HepG2 (cell line): ENCODE measurements around the gene RAB3B. TPM values are rescaled to one million over a fixed set of nuclear protein-coding genes. Genes with fewer than 3 reads are reported as not detected.

Experiments
- BCL6 ChIP-seq: IDR thresholded peaks from 2 replicates; pipeline ENCODE4 v1.6.1; 2016; ENCODE audit warnings: missing genetic modification reagents, missing compliant biosample characterization
- CBX5 ChIP-seq: sonication (generic); formaldehyde crosslinking; IDR thresholded peaks from 2 replicates; pipeline ENCODE4 v1.4.0; 2020; ENCODE audit warnings: missing genetic modification reagents, borderline replicate concordance
- CEBPG ChIP-seq: IDR thresholded peaks from 2 replicates; pipeline ENCODE4 v1.6.1; 2016
- CSRNP1 ChIP-seq: sonication (generic); formaldehyde crosslinking; IDR thresholded peaks from 2 replicates; pipeline ENCODE4 v1.8.1; 2023; ENCODE audit warnings: mild to moderate bottlenecking, missing genetic modification reagents
- ERF ChIP-seq: IDR thresholded peaks from 2 replicates; pipeline ENCODE4 v1.6.1; 2018; ENCODE audit warnings: missing biosample characterization, missing genetic modification reagents
- GATAD2A ChIP-seq: IDR thresholded peaks from 2 replicates; pipeline ENCODE4 v1.6.1; 2016
- GFI1 ChIP-seq: sonication (generic); formaldehyde crosslinking; IDR thresholded peaks from 2 replicates; pipeline ENCODE4 v1.5.0; 2020; ENCODE audit warnings: missing genetic modification reagents, mild to moderate bottlenecking, borderline replicate concordance
- GRHL1 ChIP-seq: sonication (generic); formaldehyde crosslinking; conservative IDR thresholded peaks from 2 replicates; pipeline ENCODE4 v1.8.0; 2022; ENCODE audit warnings: missing genetic modification reagents
- HDAC6 ChIP-seq: fragments of 200-600 bp; sonication (generic); IDR thresholded peaks from 2 replicates; pipeline ENCODE4 v1.7.0; 2017; ENCODE audit warnings: mild to moderate bottlenecking, antibody characterized with exemption, low read length, low read depth
- HMGXB3 ChIP-seq: sonication (generic); formaldehyde crosslinking; IDR thresholded peaks from 2 replicates; pipeline ENCODE4 v1.4.0; 2020; ENCODE audit warnings: missing genetic modification reagents, borderline replicate concordance
- MBD4 ChIP-seq: IDR thresholded peaks from 2 replicates; pipeline ENCODE4 v1.6.1; 2012; ENCODE audit warnings: low read length, inconsistent platforms, borderline replicate concordance
- MTF1 ChIP-seq: sonication (generic); formaldehyde crosslinking; IDR thresholded peaks from 2 replicates; pipeline ENCODE4 v1.5.0; 2020; ENCODE audit warnings: missing genetic modification reagents
- PCBP2 ChIP-seq: fragments of 200-400 bp; formaldehyde crosslinking; optimal IDR thresholded peaks from 2 replicates; pipeline ENCODE3; 2018; ENCODE audit warnings: low read length, low read depth; ENCODE audit not compliant: poor library complexity, severe bottlenecking
- RFX3 ChIP-seq: IDR thresholded peaks from 2 replicates; pipeline ENCODE4 v1.6.1; 2016; ENCODE audit warnings: missing biosample characterization, missing genetic modification reagents
- SIN3B ChIP-seq: fragments of 150-350 bp; IDR thresholded peaks from 2 replicates; pipeline ENCODE4 v1.6.1; 2014; ENCODE audit warnings: low read length
- ZEB1 ChIP-seq: IDR thresholded peaks from 2 replicates; pipeline ENCODE4 v1.6.1; 2012; ENCODE audit warnings: mild to moderate bottlenecking, low read depth, inconsistent platforms; ENCODE audit not compliant: insufficient replicate concordance
- ZNF234 ChIP-seq: sonication (generic); formaldehyde crosslinking; conservative IDR thresholded peaks from 2 replicates; pipeline ENCODE4 v1.5.1; 2020; ENCODE audit warnings: mild to moderate bottlenecking, missing genetic modification reagents
- ZNF292 ChIP-seq: sonication (generic); formaldehyde crosslinking; IDR thresholded peaks from 2 replicates; pipeline ENCODE4 v1.8.1; 2022; ENCODE audit warnings: mild to moderate bottlenecking, low read depth, missing genetic modification reagents, borderline replicate concordance
- ZNF550 ChIP-seq: sonication (generic); formaldehyde crosslinking; IDR thresholded peaks from 2 replicates; pipeline ENCODE4 v1.4.0; 2020; ENCODE audit warnings: mild to moderate bottlenecking, missing genetic modification reagents, borderline replicate concordance
- ZNF660 ChIP-seq: sonication (generic); formaldehyde crosslinking; IDR thresholded peaks from 2 replicates; pipeline ENCODE4 v1.5.1; 2020; ENCODE audit warnings: mild to moderate bottlenecking, low read depth, missing genetic modification reagents, borderline replicate concordance
- ZNF772 ChIP-seq: sonication (generic); formaldehyde crosslinking; IDR thresholded peaks from 2 replicates; pipeline ENCODE4 v1.5.0; 2020; ENCODE audit warnings: mild to moderate bottlenecking, missing genetic modification reagents
- polyA plus RNA-seq, 8 experiments: library from polyadenylated mRNA; depleted of rRNA in 3 of 8; stranded (reverse) in 7 of 8; unstranded in 1 of 8; fragments of >200 nt; fragmentation: Illumina TruSeq in 4 of 8; extraction: Trizol in 4 of 8; gene quantifications; 2 replicates each; pipeline versions ENCODE4 v1.2.1 to v1.2.3, GENCODE V29; 2011 to 2016; ENCODE audit warnings: low read depth in 4 of 8, missing spikeins in 1 of 8, mixed read lengths in 1 of 8; ENCODE audit not compliant: insufficient read depth in 1 of 8
- total RNA-seq, 5 experiments: library from RNA; depleted of rRNA; stranded (reverse); fragments of >200 nt; fragmentation: Illumina TruSeq; extraction: Trizol; gene quantifications; 2 replicates each; pipeline ENCODE4 v1.2.3, GENCODE V29; 2016; ENCODE audit warnings: low read depth in 1 of 5

The RAB3B gene
- total and polyA plus RNA-seq, 2 of the 13 experiments (the other 11 are each of a cell fraction or from before 2014, with no cell fraction given) = 1.0 to 1.2 TPM

GRCh38 chr1:51878616-51879336 is 111.7 kb downstream of the RAB3B start, which contains the start of gene NRDC (continued):
- TF ChIP-seq CBX5 (CRISPR knock-in tag) (peak; percentile 82), MTF1 (CRISPR knock-in tag) (no peak), GFI1 (no peak; the same call in 1 of the 2 replicates), CEBPG (CRISPR knock-in tag) (peak; percentile 91), RFX3 (CRISPR knock-in tag) (no peak), HMGXB3 (peak; percentile 85), CSRNP1 (peak; percentile 85), ZNF550 (CRISPR knock-in tag) (no peak), ERF (CRISPR knock-in tag) (peak; percentile 78; the same call in 1 of the 2 replicates), SIN3B (peak; percentile 62; the same call in 1 of the 2 replicates), ZNF772 (peak; percentile 48; the same call in 1 of the 2 replicates), HDAC6 (no peak), ZNF660 (CRISPR knock-in tag) (no peak), ZNF234 (CRISPR knock-in tag) (no peak), MBD4 (no peak), GRHL1 (CRISPR knock-in tag) (no peak), BCL6 (peak; percentile 40; the same call in 1 of the 2 replicates), ZEB1 (peak; percentile 6), PCBP2 (no peak), GATAD2A (CRISPR knock-in tag) (no peak; the same call in 1 of the 2 replicates), ZNF292 (peak; percentile 71; the same call in 1 of the 2 replicates)
